GM21360 (cell line): Measurements from ENCODE around the gene OLFM1.

Source experiments
- ATAC-seq: cut with Tn5 transposase; IDR thresholded peaks from one replicate; pipeline ENCODE4 v1.9.1; 2021; ENCODE audit warnings: mild to moderate bottlenecking, moderate library complexity; ENCODE audit not compliant: unreplicated experiment

The OLFM1 gene

GRCh38 chr9:135167356-135167755 lies 79.9 kb downstream of the OLFM1 start:
- ATAC-seq, result no peak

- no peak for ATAC-seq
These were observed 80.6 kb downstream of the OLFM1 start for GRCh38 chr9:135167849-135168655.

DNA sequence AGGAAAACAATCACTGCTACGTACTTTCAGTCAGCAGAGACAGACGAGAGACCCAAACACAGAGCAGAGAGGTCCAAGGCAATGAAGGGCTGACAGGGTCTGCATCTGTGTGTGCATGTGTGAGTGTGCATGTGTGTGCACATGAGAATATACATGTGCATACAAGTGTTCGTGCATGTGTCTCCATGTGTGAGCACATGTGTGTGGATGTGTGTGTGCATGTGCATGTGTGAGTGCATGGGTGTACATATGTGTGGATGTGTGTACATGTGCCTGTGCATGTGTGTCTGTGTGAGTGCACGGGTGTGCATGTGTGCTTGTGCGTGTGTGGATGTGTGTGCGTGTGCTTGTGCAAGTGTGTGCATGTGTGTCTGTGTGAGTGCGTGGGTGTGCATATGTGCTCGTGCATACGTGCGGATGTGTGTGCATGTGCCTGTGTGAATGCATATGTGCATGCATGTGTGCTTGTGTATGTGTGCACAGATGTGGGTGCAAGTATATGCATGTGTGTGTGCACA lies 82.3 kb downstream of the OLFM1 start:
- ATAC-seq, result no peak

DNA sequence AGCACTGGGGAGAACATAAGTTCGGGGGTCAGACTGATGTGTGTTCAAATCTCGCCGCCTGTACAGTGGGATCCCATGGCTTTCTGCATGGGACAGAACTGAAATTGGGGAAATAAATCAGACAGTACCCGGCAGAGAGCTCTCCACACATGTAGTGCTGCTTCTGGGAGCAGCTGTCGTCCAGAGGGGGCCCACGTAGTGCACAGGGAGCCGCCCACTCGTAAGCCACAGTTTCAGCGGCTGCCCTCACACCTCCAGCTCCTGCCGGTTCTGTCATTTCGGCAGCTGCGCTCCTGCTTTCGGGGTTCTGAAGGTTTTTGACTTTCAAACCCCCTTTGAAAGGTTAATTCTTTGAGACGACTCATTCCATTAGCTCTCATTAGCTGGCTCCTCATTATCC lies 83.1 kb downstream of the OLFM1 start:
- ATAC-seq, result no peak
